CD14-positive monocyte (primary cell): ENCODE measurements around the gene PLXNA1. TPM values are rescaled to one million over a fixed set of nuclear protein-coding genes. Genes with fewer than 3 reads are reported as not detected.
A peak's percentile ranks its signal among the peaks of the same experiment; 100 is the strongest.

ENCODE experiments used
- DNase-seq, 3 donors: peaks; one replicate each; pipeline ENCODE4 v3.0.0-alpha.2; 2011 to 2022
- H2AFZ ChIP-seq: 2 replicates; pipeline ENCODE4 v1.6.0; 2012; ENCODE audit warnings: mild to moderate bottlenecking, low read depth, low read length, inconsistent platforms; ENCODE audit not compliant: insufficient read depth, poor library complexity, severe bottlenecking
- H3K27ac ChIP-seq, 2 donors: 1 replicate in 1 of 2; 2 replicates in 1 of 2; pipeline ENCODE4 v1.5.1; 2012 to 2013; ENCODE audit warnings: low read length in 2 of 2, control low read depth in 1 of 2, inconsistent platforms in 1 of 2, low read depth in 1 of 2, mild to moderate bottlenecking in 1 of 2
- H3K27me3 ChIP-seq, 2 donors: one replicate each; pipeline versions ENCODE4 v1.6.0 to v1.6.1; 2011 to 2013; ENCODE audit warnings: low read length in 2 of 2; ENCODE audit not compliant: control insufficient read depth in 2 of 2, insufficient read depth in 2 of 2
- H3K36me3 ChIP-seq, 2 donors: replicated peaks in 1 of 2; 1 replicate in 1 of 2; 2 replicates in 1 of 2; pipeline versions ENCODE4 v1.5.1 to v1.6.1; 2012 to 2013; ENCODE audit warnings: low read length in 2 of 2, control low read depth in 1 of 2, inconsistent platforms in 1 of 2, mild to moderate bottlenecking in 1 of 2; ENCODE audit not compliant: insufficient read depth in 2 of 2, control insufficient read depth in 1 of 2
- H3K4me1 ChIP-seq, 2 donors: 1 replicate in 1 of 2; 2 replicates in 1 of 2; pipeline versions ENCODE4 v1.5.1 to v1.6.1; 2012 to 2013; ENCODE audit warnings: low read length in 2 of 2, control low read depth in 1 of 2, inconsistent platforms in 1 of 2, mild to moderate bottlenecking in 1 of 2, moderate library complexity in 1 of 2; ENCODE audit not compliant: insufficient read depth in 2 of 2, control insufficient read depth in 1 of 2
- H3K4me2 ChIP-seq: replicated peaks from 2 replicates; pipeline ENCODE3; 2012; ENCODE audit warnings: low read length, moderate library complexity, mild to moderate bottlenecking; ENCODE audit not compliant: poor library complexity, severe bottlenecking; ENCODE audit errors: extremely low read depth
- H3K4me3 ChIP-seq, 3 experiments: fragments of 200-600 bp in 1 of 3; sonication (generic) in 1 of 3; replicated peaks in 1 of 3; 1 replicate in 2 of 3; 2 replicates in 1 of 3; pipeline ENCODE4 v1.5.1; 2011 to 2013; ENCODE audit warnings: low read length in 3 of 3, mild to moderate bottlenecking in 3 of 3, control low read depth in 2 of 3, low read depth in 2 of 3, inconsistent platforms in 1 of 3, moderate library complexity in 1 of 3
- H3K79me2 ChIP-seq: 2 replicates; pipeline ENCODE4 v1.6.0; 2012; ENCODE audit warnings: mild to moderate bottlenecking, control low read depth, inconsistent platforms, low read length, moderate library complexity; ENCODE audit not compliant: insufficient read depth
- H3K9ac ChIP-seq: 2 replicates; pipeline ENCODE4 v1.6.0; 2017; ENCODE audit warnings: low read length, mild to moderate bottlenecking; ENCODE audit not compliant: insufficient read depth, poor library complexity, severe bottlenecking
- H3K9me3 ChIP-seq, 2 donors: replicated peaks in 1 of 2; 1 replicate in 1 of 2; 2 replicates in 1 of 2; pipeline versions ENCODE4 v1.5.1 to v1.6.1; 2012 to 2013; ENCODE audit warnings: low read length in 2 of 2, control low read depth in 1 of 2; ENCODE audit not compliant: control insufficient read depth in 1 of 2, insufficient read depth in 1 of 2
- H4K20me1 ChIP-seq: 2 replicates; pipeline ENCODE4 v1.6.0; 2012; ENCODE audit warnings: mild to moderate bottlenecking, low read length, control low read depth, moderate library complexity; ENCODE audit not compliant: insufficient read depth
- H3K27ac Mint-ChIP-seq, 7 donors: one replicate each; pipeline ENCODE4 v1.8.0; 2020; ENCODE audit warnings: mild to moderate bottlenecking in 7 of 7, mixed read lengths in 7 of 7, moderate library complexity in 6 of 7, inconsistent platforms in 2 of 7
- H3K27me3 Mint-ChIP-seq, 3 donors: one replicate each; pipeline ENCODE4 v1.8.0; 2021 to 2022; ENCODE audit warnings: low read depth in 3 of 3, mild to moderate bottlenecking in 3 of 3, mixed read lengths in 3 of 3, moderate library complexity in 3 of 3, inconsistent platforms in 1 of 3
- H3K36me3 Mint-ChIP-seq, 2 donors: one replicate each; pipeline ENCODE4 v1.8.0; 2020; ENCODE audit warnings: mixed read lengths in 2 of 2, inconsistent platforms in 1 of 2, mild to moderate bottlenecking in 1 of 2
- H3K4me1 Mint-ChIP-seq: one replicate; pipeline ENCODE4 v1.8.0; 2020; ENCODE audit warnings: mild to moderate bottlenecking, mixed read lengths
- H3K4me3 Mint-ChIP-seq, 2 donors: one replicate each; pipeline ENCODE4 v1.8.0; 2020; ENCODE audit warnings: mild to moderate bottlenecking in 2 of 2, mixed read lengths in 2 of 2, moderate library complexity in 1 of 2
- H3K9me3 Mint-ChIP-seq, 7 donors: one replicate each; pipeline ENCODE4 v1.8.0; 2020 to 2022; ENCODE audit warnings: mixed read lengths in 7 of 7, mild to moderate bottlenecking in 6 of 7, moderate library complexity in 6 of 7, inconsistent platforms in 2 of 7
- WGBS: methylation state at CpG from one replicate; pipeline ENCODE4 v1.1.5; 2013; ENCODE audit warnings: missing lambda C conversion rate; ENCODE audit not compliant: insufficient coverage; 5-methylcytosine and 5-hydroxymethylcytosine counted together
- intact Hi-C, 2 donors: fragments of 100-400 bp; cut with micrococcal nuclease; formaldehyde crosslinking; loops; one replicate each; pipeline versions ENCODE4 v1.15.0 to v1.15.1; 2023
- polyA plus RNA-seq, 3 donors: library from polyadenylated mRNA; depleted of rRNA in 1 of 3; unstranded in 2 of 3; stranded (reverse) in 1 of 3; fragments of 300-500 nt in 2 of 3; fragments of >200 nt in 1 of 3; fragmentation: Illumina TruSeq in 2 of 3; gene quantifications; 1 replicate in 2 of 3; 2 replicates in 1 of 3; pipeline ENCODE4 v1.2.3, GENCODE V29; 2012 to 2021
- TF ChIP-seq, protein P1 (sequence below): fragments of 200-600 bp; IDR thresholded peaks from one replicate; pipeline ENCODE4 v1.8.0; 2022; ENCODE audit warnings: antibody characterized with exemption, mild to moderate bottlenecking

Gene PLXNA1
- polyA plus RNA-seq, 3 donors = 2.7 TPM; not detected in 2

DNA sequence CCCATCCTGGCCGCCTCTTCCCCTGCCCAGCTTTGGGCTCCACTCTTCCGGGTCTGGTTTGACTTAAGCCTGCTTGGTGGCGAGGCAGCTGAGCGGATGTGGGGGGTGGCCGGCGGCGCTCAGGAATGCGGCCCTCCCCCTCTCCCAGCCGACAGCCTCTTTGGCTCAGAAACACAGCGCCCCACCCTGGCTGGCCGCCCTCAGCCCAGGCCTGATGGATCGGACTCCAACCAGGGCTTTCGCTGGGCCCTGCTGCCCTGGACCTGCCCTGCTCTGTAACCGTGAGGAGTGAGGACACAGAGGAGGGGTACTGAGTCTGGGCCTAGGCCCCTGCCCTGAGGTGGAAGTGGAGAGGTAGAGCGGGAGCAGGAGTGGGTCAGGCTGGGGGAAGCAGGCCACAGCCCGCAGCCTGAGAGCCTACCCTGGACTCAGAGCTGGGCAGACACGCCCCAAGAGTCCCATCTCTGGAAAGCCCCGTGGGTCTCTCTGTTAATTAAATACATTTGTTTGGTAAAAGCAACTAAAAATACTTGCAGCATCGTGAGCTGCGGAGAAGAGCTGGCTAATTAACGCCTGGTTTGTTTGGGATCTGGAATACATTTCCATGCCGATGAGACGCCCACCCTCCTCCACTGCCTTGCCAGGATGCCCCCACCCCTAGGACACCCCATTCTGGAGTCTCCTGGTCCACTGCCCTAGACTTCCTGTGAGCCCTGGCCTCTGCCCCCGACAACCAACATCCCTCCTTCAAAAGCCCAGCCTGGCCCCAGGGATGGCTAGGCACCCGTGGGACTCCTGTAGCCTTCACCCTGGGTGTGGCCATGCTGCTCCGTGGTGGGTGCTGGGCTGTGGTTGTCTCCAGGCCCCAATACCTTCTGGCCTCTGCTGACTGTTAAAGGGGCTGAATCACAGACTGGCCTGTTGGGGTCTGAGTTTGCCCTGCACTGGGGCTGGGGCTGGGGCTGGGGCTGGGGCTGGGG lies 19.6 kb downstream of the PLXNA1 start:
- Histone ChIP-seq H3K4me1 (no peaks in the 10 kb centered on the region), H3K27ac (no peak overlapping the region), H3K36me3 (no peaks in the 10 kb centered on the region), H3K4me3 (no peak overlapping the region), H4K20me1 (no peaks in the 10 kb centered on the region), H3K9me3 (no peaks in the 10 kb centered on the region), H2AFZ (no peak overlapping the region), H3K9ac (no peak overlapping the region), H3K4me2 (no peak overlapping the region), H3K79me2 (no peaks in the 10 kb centered on the region), H3K27me3 (no peaks in the 10 kb centered on the region)
- 94% methylated on average over 14 of the region's 26 CpGs for WGBS
- DNase-seq = no peak
- no peak overlapping the region for H3K4me3 Mint-ChIP-seq
- peak overlapping the region in 1 of 7 donors; percentile 28 for H3K27ac Mint-ChIP-seq
- TF ChIP-seq, protein P1, sequence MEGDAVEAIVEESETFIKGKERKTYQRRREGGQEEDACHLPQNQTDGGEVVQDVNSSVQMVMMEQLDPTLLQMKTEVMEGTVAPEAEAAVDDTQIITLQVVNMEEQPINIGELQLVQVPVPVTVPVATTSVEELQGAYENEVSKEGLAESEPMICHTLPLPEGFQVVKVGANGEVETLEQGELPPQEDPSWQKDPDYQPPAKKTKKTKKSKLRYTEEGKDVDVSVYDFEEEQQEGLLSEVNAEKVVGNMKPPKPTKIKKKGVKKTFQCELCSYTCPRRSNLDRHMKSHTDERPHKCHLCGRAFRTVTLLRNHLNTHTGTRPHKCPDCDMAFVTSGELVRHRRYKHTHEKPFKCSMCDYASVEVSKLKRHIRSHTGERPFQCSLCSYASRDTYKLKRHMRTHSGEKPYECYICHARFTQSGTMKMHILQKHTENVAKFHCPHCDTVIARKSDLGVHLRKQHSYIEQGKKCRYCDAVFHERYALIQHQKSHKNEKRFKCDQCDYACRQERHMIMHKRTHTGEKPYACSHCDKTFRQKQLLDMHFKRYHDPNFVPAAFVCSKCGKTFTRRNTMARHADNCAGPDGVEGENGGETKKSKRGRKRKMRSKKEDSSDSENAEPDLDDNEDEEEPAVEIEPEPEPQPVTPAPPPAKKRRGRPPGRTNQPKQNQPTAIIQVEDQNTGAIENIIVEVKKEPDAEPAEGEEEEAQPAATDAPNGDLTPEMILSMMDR = no peak
- H3K9me3 Mint-ChIP-seq = peaks cover 0 to 3% (median 0%) of the 10 kb centered on the region in 7 donors
- intact Hi-C loops = no loop called here
- no peaks in the 10 kb centered on the region for H3K36me3 Mint-ChIP-seq
- H3K27me3 Mint-ChIP-seq = peaks cover 0 to 1% (median 0%) of the 10 kb centered on the region in 3 donors
- H3K4me1 Mint-ChIP-seq = no peaks in the 10 kb centered on the region

DNA sequence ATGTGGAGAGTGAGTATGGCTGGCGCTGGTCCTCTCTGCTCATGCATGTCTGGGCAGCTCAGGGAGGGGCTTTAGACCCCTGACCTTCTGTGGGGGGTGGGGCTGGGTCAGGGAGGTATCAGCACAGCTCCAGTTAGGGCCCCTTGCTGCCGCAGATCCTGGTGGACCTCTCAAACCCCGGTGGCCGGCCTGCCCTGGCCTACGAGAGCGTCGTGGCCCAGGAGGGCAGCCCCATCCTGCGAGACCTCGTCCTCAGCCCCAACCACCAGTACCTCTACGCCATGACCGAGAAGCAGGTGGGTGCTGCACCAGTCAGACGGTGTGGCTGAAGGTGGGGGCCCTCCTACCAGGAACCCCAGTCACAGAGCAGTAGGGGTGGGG lies 20.2 kb downstream of the PLXNA1 start:
- intact Hi-C loops = no loop called here
- H3K4me1 Mint-ChIP-seq = no peaks in the 10 kb centered on the region

More for the DNA sequence above, 20.2 kb downstream of the PLXNA1 start:
- no peaks in the 10 kb centered on the region for H4K20me1 ChIP-seq
- H3K9ac ChIP-seq = no peak overlapping the region
- no peak overlapping the region for H3K27ac Mint-ChIP-seq
- H2AFZ ChIP-seq = no peak overlapping the region
- H3K27me3 ChIP-seq = no peaks in the 10 kb centered on the region
- peaks cover 0 to 1% (median 0%) of the 10 kb centered on the region in 3 donors for H3K27me3 Mint-ChIP-seq
- no peaks in the 10 kb centered on the region for H3K4me1 ChIP-seq
- no peaks in the 10 kb centered on the region for H3K79me2 ChIP-seq
- no peaks in the 10 kb centered on the region for H3K9me3 Mint-ChIP-seq
- WGBS = 89% methylated on average over 11 of the region's 12 CpGs
- no peak overlapping the region for H3K27ac ChIP-seq
- no peaks in the 10 kb centered on the region for H3K36me3 ChIP-seq
- no peak overlapping the region for H3K4me3 ChIP-seq
- no peak overlapping the region for H3K4me2 ChIP-seq
- no peak overlapping the region for H3K4me3 Mint-ChIP-seq
- H3K36me3 Mint-ChIP-seq = no peaks in the 10 kb centered on the region
- H3K9me3 ChIP-seq = no peaks in the 10 kb centered on the region
- no peak for DNase-seq
- TF ChIP-seq, protein P1 = no peak
